Measurements from ENCODE around the gene PITRM1.
A peak's percentile ranks its signal among the peaks of the same experiment; 100 is the strongest.

PITRM1 gene

GRCh38 chr10:3102720-3103427 is 69.7 kb downstream of the PITRM1 start:
- H3K4me3 ChIP-seq: no peak overlapping the region
- no peaks in the 10 kb centered on the region for H3K9me3 ChIP-seq (replicated peaks in 1 of 11)
- H3K4me2 ChIP-seq: no peak overlapping the region
- no peak for TF ChIP-seq Cebpa-rat (IDR thresholded peaks at IDR 0.05)
- H3K4me1 ChIP-seq: peaks cover 0 to 24% (median 18%) of the 10 kb centered on the region in 10 experiments; a peak in 16 of 20 replicates
- H3K9ac ChIP-seq: no peak overlapping the region; a peak in 1 of 22 replicates
- H3K27ac ChIP-seq: peak overlapping the region in 1 of 11 experiments; percentile 0; a peak in 2 of 22 replicates
- peaks cover 0 to 84% (median 53%) of the 10 kb centered on the region in 11 experiments; a peak in 18 of 22 replicates for H4K20me1 ChIP-seq
- no peaks in the 10 kb centered on the region for H3K27me3 ChIP-seq
- H3K36me3 ChIP-seq: peaks cover 81 to 94% (median 89%) of the 10 kb centered on the region in 11 experiments

GRCh38 chr10:3100856-3101640 is 71.5 kb downstream of the PITRM1 start:
- Histone ChIP-seq H3K9me3 (replicated peaks in 1 of 11) (no peaks in the 10 kb centered on the region), H3K9ac (0 out of 22 replicates have a peak overlapping the region, but pooled peaks of 1 of the 11 experiments have one; percentile 26), H3K36me3 (peaks cover 72 to 98% (median 92%) of the 10 kb centered on the region in 11 experiments), H3K4me1 (peaks cover 5 to 42% (median 36%) of the 10 kb centered on the region in 10 experiments), H3K4me3 (no peak overlapping the region), H3K27ac (peak overlapping the region in 3 of 11 experiments; percentile 8 to 40 (median 23); a peak in 4 of 22 replicates), H4K20me1 (peaks cover 4 to 92% (median 60%) of the 10 kb centered on the region in 11 experiments; a peak in 19 of 22 replicates), H3K27me3 (no peaks in the 10 kb centered on the region), H3K4me2 (no peak overlapping the region)
- no peak for TF ChIP-seq Cebpa-rat (IDR thresholded peaks at IDR 0.05)

- no peak for TF ChIP-seq Cebpa-rat (IDR thresholded peaks at IDR 0.05)
- Histone ChIP-seq H3K4me1 (peaks cover 13 to 50% (median 43%) of the 10 kb centered on the region in 10 experiments), H3K4me3 (no peak overlapping the region), H3K27me3 (no peaks in the 10 kb centered on the region), H3K9me3 (replicated peaks in 1 of 11) (no peaks in the 10 kb centered on the region), H4K20me1 (peaks cover 7 to 87% (median 64%) of the 10 kb centered on the region in 11 experiments; a peak in 19 of 22 replicates), H3K9ac (no peak overlapping the region), H3K36me3 (peaks cover 64 to 93% (median 84%) of the 10 kb centered on the region in 11 experiments), H3K27ac (peak overlapping the region in 8 of 11 experiments; percentile 49 to 97 (median 76); a peak in 12 of 22 replicates), H3K4me2 (peak overlapping the region in 2 of 11 experiments; percentile 51 to 69; a peak in 3 of 22 replicates)
Observed at GRCh38 chr10:3100093-3100792, 72.3 kb downstream of the PITRM1 start.

GRCh38 chr10:3099291-3100092 is 73.1 kb downstream of the PITRM1 start:
- peak in 6 of 11 experiments; percentile 24 to 71 (median 48); a peak in 7 of 22 replicates for TF ChIP-seq Cebpa-rat (IDR thresholded peaks at IDR 0.05)
- peaks cover 57 to 93% (median 78%) of the 10 kb centered on the region in 11 experiments for H3K36me3 ChIP-seq
- peak overlapping the region in 9 of 11 experiments; percentile 27 to 97 (median 65); a peak in 19 of 22 replicates for H3K27ac ChIP-seq
- peaks cover 7 to 80% (median 62%) of the 10 kb centered on the region in 11 experiments; a peak in 19 of 22 replicates for H4K20me1 ChIP-seq
- H3K4me1 ChIP-seq: peaks cover 21 to 58% (median 50%) of the 10 kb centered on the region in 10 experiments
- H3K4me3 ChIP-seq: no peak overlapping the region
- H3K4me2 ChIP-seq: peak overlapping the region in 9 of 11 experiments; percentile 7 to 69 (median 23); a peak in 14 of 22 replicates
- H3K9ac ChIP-seq: peak overlapping the region in 7 of 11 experiments; percentile 0 to 50 (median 39); a peak in 8 of 22 replicates
- H3K27me3 ChIP-seq: no peaks in the 10 kb centered on the region
- H3K9me3 ChIP-seq (replicated peaks in 1 of 11): no peaks in the 10 kb centered on the region

GRCh38 chr10:3098689-3099088 is 73.9 kb downstream of the PITRM1 start:
- peaks cover 7 to 72% (median 55%) of the 10 kb centered on the region in 11 experiments; a peak in 17 of 22 replicates for H4K20me1 ChIP-seq
- H3K9me3 ChIP-seq (replicated peaks in 1 of 11): peaks cover 0 to 6% (median 0%) of the 10 kb centered on the region in 11 experiments; a peak in 1 of 22 replicates
- H3K36me3 ChIP-seq: peaks cover 49 to 93% (median 78%) of the 10 kb centered on the region in 11 experiments
- peak overlapping the region in 8 of 11 experiments; percentile 7 to 69 (median 37); a peak in 13 of 22 replicates for H3K4me2 ChIP-seq
- H3K9ac ChIP-seq: peak overlapping the region in 6 of 11 experiments; percentile 18 to 50 (median 40); a peak in 8 of 22 replicates
- TF ChIP-seq Cebpa-rat (IDR thresholded peaks at IDR 0.05): no peak
- H3K27ac ChIP-seq: peak overlapping the region in 9 of 11 experiments; percentile 27 to 97 (median 65); a peak in 18 of 22 replicates
- peaks cover 28 to 66% (median 58%) of the 10 kb centered on the region in 10 experiments for H3K4me1 ChIP-seq
- H3K4me3 ChIP-seq: no peak overlapping the region
- no peaks in the 10 kb centered on the region for H3K27me3 ChIP-seq

GRCh38 chr10:3097160-3097559 is 75.4 kb downstream of the PITRM1 start:
- TF ChIP-seq Cebpa-rat (IDR thresholded peaks at IDR 0.05): no peak
- Histone ChIP-seq H3K4me3 (no peak overlapping the region), H3K9me3 (replicated peaks in 1 of 11) (peaks cover 0 to 7% (median 0%) of the 10 kb centered on the region in 11 experiments; a peak in 1 of 22 replicates), H3K27me3 (no peaks in the 10 kb centered on the region), H3K9ac (peak overlapping the region in 4 of 11 experiments; percentile 8 to 41 (median 32); a peak in 6 of 22 replicates), H3K4me1 (peaks cover 42 to 81% (median 73%) of the 10 kb centered on the region in 10 experiments), H4K20me1 (peaks cover 7 to 81% (median 51%) of the 10 kb centered on the region in 11 experiments; a peak in 16 of 22 replicates), H3K4me2 (peak overlapping the region in 6 of 11 experiments; percentile 22 to 91 (median 38); a peak in 8 of 22 replicates), H3K36me3 (peaks cover 34 to 93% (median 76%) of the 10 kb centered on the region in 11 experiments), H3K27ac (peak overlapping the region in 9 of 11 experiments; percentile 72 to 97 (median 89); a peak in 18 of 22 replicates)

- peak overlapping the region in 4 of 10 experiments; percentile 3 to 34 (median 22); a peak in 4 of 20 replicates for H3K4me3 ChIP-seq
- H4K20me1 ChIP-seq: peaks cover 2 to 87% (median 53%) of the 10 kb centered on the region in 11 experiments; a peak in 16 of 22 replicates
- H3K36me3 ChIP-seq: peaks cover 26 to 95% (median 79%) of the 10 kb centered on the region in 11 experiments
- peak overlapping the region in 10 of 11 experiments; percentile 77 to 97 (median 88); a peak in 20 of 22 replicates for H3K27ac ChIP-seq
- H3K4me1 ChIP-seq: peaks cover 52 to 91% (median 83%) of the 10 kb centered on the region in 10 experiments
- peak overlapping the region in 9 of 11 experiments; percentile 53 to 82 (median 71); a peak in 18 of 22 replicates for H3K9ac ChIP-seq
- H3K27me3 ChIP-seq: no peaks in the 10 kb centered on the region
- no peak for TF ChIP-seq Cebpa-rat (IDR thresholded peaks at IDR 0.05)
- peaks cover 0 to 7% (median 0%) of the 10 kb centered on the region in 11 experiments; a peak in 1 of 22 replicates for H3K9me3 ChIP-seq (replicated peaks in 1 of 11)
- peak overlapping the region; percentile 74 to 91 (median 82); a peak in 21 of 22 replicates for H3K4me2 ChIP-seq
Observed at GRCh38 chr10:3096149-3096548, 76.4 kb downstream of the PITRM1 start.
